H1 (cell line): ENCODE measurements around the gene NOS2. TPM values are rescaled to one million over a fixed set of nuclear protein-coding genes. Genes with fewer than 3 reads are reported as not detected.
"Not testable (repeated sequence)": the region's sequence is repeated elsewhere in the genome, so short reads cannot be mapped to it uniquely, and the experiment has no call there.

ENCODE experiments used
- CTCF ChIA-PET: fragments of 300-600 bp; sonication (Branson Sonifier 250); formaldehyde crosslinking; loops from one replicate; lab custom pipeline; 2021; ENCODE audit not compliant: partially characterized antibody; lab: Charles Lee
- POLR2A ChIA-PET: fragments of 300-600 bp; sonication (Branson Sonifier 250); formaldehyde crosslinking; loops from one replicate; lab custom pipeline; 2021; ENCODE audit warnings: inconsistent platforms; ENCODE audit not compliant: partially characterized antibody; lab: Charles Lee
- DNase-seq, 2 experiments: peaks; one replicate each; pipeline versions ENCODE4 v3.0.0 to v3.0.0-alpha.2; 2010 to 2022; ENCODE audit warnings: low spot score in 2 of 2, low read depth in 1 of 2, mixed read lengths in 1 of 2
- FAIRE-seq: peaks from 2 replicates; lab custom pipeline; 2011; peaks lifted over from hg19 to GRCh38; lab: Jason Lieb, UNC
- H2AFZ ChIP-seq: 2 replicates; pipeline ENCODE4 v1.8.1; 2012; ENCODE audit warnings: low read length, inconsistent platforms
- H2AK5ac ChIP-seq: 2 replicates; pipeline ENCODE4 v1.6.1; 2013; ENCODE audit warnings: low read depth, low read length
- H2BK120ac ChIP-seq: replicated peaks from 2 replicates; pipeline ENCODE3; 2013; ENCODE audit warnings: low read depth, low read length, inconsistent platforms
- H2BK12ac ChIP-seq: 2 replicates; pipeline ENCODE4 v1.6.1; 2013; ENCODE audit warnings: low read depth, low read length
- H2BK15ac ChIP-seq: 2 replicates; pipeline ENCODE4 v1.6.1; 2013; ENCODE audit warnings: low read length
- H2BK20ac ChIP-seq: 2 replicates; pipeline ENCODE4 v1.6.1; 2013; ENCODE audit warnings: low read length
- H2BK5ac ChIP-seq: 2 replicates; pipeline ENCODE4 v1.6.1; 2013; ENCODE audit warnings: low read depth, low read length
- H3K14ac ChIP-seq: 2 replicates; pipeline ENCODE4 v1.6.1; 2013; ENCODE audit warnings: inconsistent platforms; ENCODE audit not compliant: insufficient read length
- H3K18ac ChIP-seq: 2 replicates; pipeline ENCODE4 v1.6.1; 2013; ENCODE audit warnings: low read length; ENCODE audit errors: extremely low read depth
- H3K23ac ChIP-seq: 2 replicates; pipeline ENCODE4 v1.6.1; 2013; ENCODE audit warnings: inconsistent platforms; ENCODE audit not compliant: insufficient read length
- H3K23me2 ChIP-seq: 2 replicates; pipeline ENCODE4 v1.6.1; 2013; ENCODE audit warnings: low read depth, low read length
- H3K27ac ChIP-seq: 2 replicates; pipeline ENCODE4 v1.6.1; 2011; ENCODE audit warnings: low read depth, low read length, inconsistent platforms
- H3K27me3 ChIP-seq, 4 experiments: replicated peaks in 1 of 4; 1 replicate in 1 of 4; 2 replicates in 3 of 4; pipeline versions ENCODE4 v1.6.1 to v1.8.1; 2011 to 2013; ENCODE audit warnings: low read length in 3 of 4, mild to moderate bottlenecking in 3 of 4, inconsistent platforms in 2 of 4, mixed read lengths in 2 of 4, moderate library complexity in 1 of 4; ENCODE audit not compliant: control insufficient read depth in 3 of 4, insufficient read depth in 3 of 4; ENCODE audit errors: extremely low read depth in 1 of 4
- H3K36me3 ChIP-seq, 4 experiments: 2 replicates each; pipeline versions ENCODE4 v1.6.1 to v1.8.1; 2011 to 2013; ENCODE audit warnings: mild to moderate bottlenecking in 4 of 4, low read length in 3 of 4, moderate library complexity in 2 of 4, control low read depth in 1 of 4, inconsistent platforms in 1 of 4; ENCODE audit not compliant: insufficient read depth in 4 of 4, control insufficient read depth in 2 of 4
- H3K4ac ChIP-seq: replicated peaks from 2 replicates; pipeline ENCODE3; 2013; ENCODE audit warnings: low read length, low read depth, mixed read lengths, inconsistent platforms; ENCODE audit not compliant: insufficient read length
- H3K4me1 ChIP-seq, 4 experiments: replicated peaks in 1 of 4; 1 replicate in 1 of 4; 2 replicates in 3 of 4; pipeline versions ENCODE4 v1.6.1 to v1.8.1; 2011 to 2013; ENCODE audit warnings: low read length in 3 of 4, inconsistent platforms in 2 of 4, mixed read lengths in 1 of 4; ENCODE audit not compliant: insufficient read depth in 4 of 4, control insufficient read depth in 3 of 4
- H3K4me2 ChIP-seq, 2 experiments: 2 replicates each; pipeline versions ENCODE4 v1.6.1 to v1.8.1; 2011 to 2013; ENCODE audit warnings: low read depth in 2 of 2, low read length in 2 of 2, control low read depth in 1 of 2, inconsistent platforms in 1 of 2, mild to moderate bottlenecking in 1 of 2; ENCODE audit not compliant: insufficient read depth in 1 of 2
- H3K4me3 ChIP-seq, 4 experiments: fragments of 200-600, 300-600 bp in 1 of 4; sonication (generic), shearing (Covaris generic), sonication (Bioruptor Twin) in 1 of 4; 2 replicates each; pipeline versions ENCODE4 v1.5.1 to v1.8.1; 2011 to 2016; ENCODE audit warnings: low read length in 4 of 4, low read depth in 3 of 4, control low read depth in 2 of 4, inconsistent platforms in 2 of 4, mild to moderate bottlenecking in 2 of 4, mixed read lengths in 1 of 4, moderate library complexity in 1 of 4; ENCODE audit not compliant: insufficient read depth in 2 of 4; ENCODE audit errors: extremely low read depth in 1 of 4
- H3K56ac ChIP-seq: replicated peaks from 2 replicates; pipeline ENCODE3; 2013; ENCODE audit warnings: low read depth, mild to moderate bottlenecking, mixed read lengths, low read length, inconsistent platforms; ENCODE audit not compliant: insufficient read length
- H3K79me1 ChIP-seq: 2 replicates; pipeline ENCODE4 v1.6.1; 2013; ENCODE audit warnings: low read depth, low read length, control low read depth
- H3K79me2 ChIP-seq, 2 experiments: 2 replicates each; pipeline versions ENCODE4 v1.6.1 to v1.8.1; 2012 to 2013; ENCODE audit warnings: low read length in 2 of 2, mild to moderate bottlenecking in 2 of 2, inconsistent platforms in 1 of 2; ENCODE audit not compliant: insufficient read depth in 2 of 2, control insufficient read depth in 1 of 2
- H3K9ac ChIP-seq, 4 experiments: replicated peaks in 1 of 4; 1 replicate in 1 of 4; 2 replicates in 3 of 4; pipeline versions ENCODE4 v1.6.1 to v1.8.1; 2011 to 2013; ENCODE audit warnings: low read depth in 3 of 4, low read length in 3 of 4, control low read depth in 2 of 4, mild to moderate bottlenecking in 2 of 4, moderate library complexity in 2 of 4, inconsistent platforms in 1 of 4; ENCODE audit errors: extremely low read depth in 1 of 4
- H3K9me3 ChIP-seq, 2 experiments: 2 replicates each; pipeline versions ENCODE4 v1.6.1 to v1.8.1; 2012 to 2013; ENCODE audit warnings: mild to moderate bottlenecking in 2 of 2, moderate library complexity in 2 of 2, control low read depth in 1 of 2, inconsistent platforms in 1 of 2, low read depth in 1 of 2, low read length in 1 of 2, mixed read lengths in 1 of 2; ENCODE audit not compliant: insufficient read depth in 2 of 2
- H4K20me1 ChIP-seq, 2 experiments: replicated peaks in 1 of 2; 2 replicates each; pipeline versions ENCODE3 to v1.8.1; 2011 to 2013; ENCODE audit warnings: inconsistent platforms in 2 of 2, low read length in 2 of 2, mild to moderate bottlenecking in 1 of 2; ENCODE audit not compliant: insufficient read depth in 2 of 2, control insufficient read depth in 1 of 2
- H4K5ac ChIP-seq: 2 replicates; pipeline ENCODE4 v1.6.1; 2013; ENCODE audit warnings: low read length, low read depth, mixed read lengths, inconsistent platforms; ENCODE audit not compliant: insufficient read length
- H4K8ac ChIP-seq: 2 replicates; pipeline ENCODE4 v1.8.0; 2013; ENCODE audit warnings: mild to moderate bottlenecking, moderate library complexity, low read length, inconsistent platforms; ENCODE audit not compliant: insufficient read depth; ENCODE audit errors: extremely low read depth
- H4K91ac ChIP-seq: replicated peaks from 2 replicates; pipeline ENCODE3; 2013; ENCODE audit warnings: low read length, mixed read lengths, inconsistent platforms; ENCODE audit not compliant: insufficient read length
- CBX5 ChIP-seq: fragments of 300-800, 300-1000 bp; sonication (generic); IDR thresholded peaks from 2 replicates; pipeline ENCODE4 v1.7.1; 2016; ENCODE audit warnings: antibody characterized with exemption, low read length, low read depth
- CHD1 ChIP-seq: IDR thresholded peaks from 2 replicates; pipeline ENCODE4 v1.6.1; 2012; ENCODE audit warnings: low read depth, low read length, improper control_type of control experiment
- JUN ChIP-seq: IDR thresholded peaks from 2 replicates; pipeline ENCODE4 v1.6.1; 2011; ENCODE audit warnings: low read depth, mild to moderate bottlenecking, improper control_type of control experiment, low read length
- SRF ChIP-seq: IDR thresholded peaks from 2 replicates; pipeline ENCODE4 v1.6.1; 2011; ENCODE audit warnings: mild to moderate bottlenecking, low read depth, low read length, moderate library complexity
- WGBS, 2 experiments: shearing (Covaris generic) in 1 of 2; methylation state at CpG; one replicate each; pipeline versions ENCODE4 v1.1.6 to v1.1.7; 2013 to 2015; ENCODE audit warnings: low lambda C conversion rate in 2 of 2, mixed read lengths in 2 of 2, inconsistent platforms in 1 of 2, low coverage in 1 of 2, missing lambda C conversion rate in 1 of 2; ENCODE audit not compliant: insufficient replicate concordance in 2 of 2, insufficient coverage in 1 of 2, insufficient read length in 1 of 2; ENCODE audit errors: extremely low coverage in 1 of 2, missing lambda C conversion rate in 1 of 2; 5-methylcytosine and 5-hydroxymethylcytosine counted together
- polyA plus RNA-seq, 7 experiments: library from polyadenylated mRNA; depleted of rRNA in 3 of 7; stranded (reverse) in 5 of 7; unstranded in 2 of 7; fragments of >200 nt in 5 of 7; fragments of 200-250 nt in 2 of 7; gene quantifications; 1 replicate in 5 of 7; 2 replicates in 1 of 7; 4 replicates in 1 of 7; pipeline versions ENCODE4 v1.2.1 to v1.2.3, GENCODE V29; 2011 to 2013; ENCODE audit warnings: missing spikeins in 2 of 7, mixed read lengths in 2 of 7
- total RNA-seq: library from RNA; stranded (reverse); fragmentation: NEBNext Ultra II Directional; extraction: Animal tissue kit (Norgen Biotek cat#: 25700); gene quantifications from 2 replicates; pipeline ENCODE4 v1.2.1, GENCODE V29; 2021

The NOS2 gene
- total and polyA plus RNA-seq, 2 of the 8 experiments (the other 6 are each of a cell fraction or from before 2014, with no cell fraction given) = 1.0 to 1.9 TPM

DNA sequence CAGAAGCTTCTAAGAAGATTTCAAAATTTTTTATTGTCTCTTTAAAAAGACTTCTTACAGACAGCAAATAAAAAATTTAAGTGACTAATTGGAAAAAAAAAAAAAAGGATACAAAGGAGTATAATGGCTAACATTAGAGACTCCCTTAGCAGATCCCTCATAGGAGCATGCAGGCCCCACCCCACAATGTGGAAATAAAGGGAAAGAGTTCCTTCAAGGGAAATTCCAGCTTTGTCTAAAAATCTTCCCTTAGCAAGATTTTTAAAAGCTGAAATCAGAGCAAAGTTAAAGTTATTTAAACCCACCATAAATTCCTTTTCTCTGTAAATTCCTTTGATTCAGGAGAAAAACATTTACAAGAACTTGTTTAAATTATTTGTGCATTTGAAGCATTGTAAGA, 32.5 kb upstream of the NOS2 start (continued):
- no peak for TF ChIP-seq CBX5
- no peak for TF ChIP-seq CHD1
- no peak for TF ChIP-seq SRF
- no peak for TF ChIP-seq JUN

DNA sequence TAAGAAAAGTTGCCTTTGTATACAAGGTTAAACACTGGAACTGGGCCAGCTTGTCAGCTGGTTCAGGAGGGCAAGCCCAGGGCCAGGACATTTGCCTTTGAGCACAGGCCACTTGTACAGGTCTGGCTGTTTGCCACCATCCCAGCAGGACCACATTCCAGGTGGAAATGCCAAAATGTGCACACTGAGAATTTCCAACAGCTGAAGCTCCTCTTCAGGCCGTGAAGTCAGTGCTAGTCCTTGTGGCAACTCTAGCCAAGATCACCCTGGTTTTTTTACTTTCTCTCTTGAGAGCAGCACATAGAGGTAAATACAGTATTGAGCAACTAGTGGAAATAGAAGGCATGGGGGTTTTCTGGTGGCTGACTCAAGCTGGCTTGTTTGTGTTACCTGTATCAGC, 29.6 kb upstream of the NOS2 start:
- DNase-seq, H3K9ac ChIP-seq, H3K23me2 ChIP-seq, H3K27me3 ChIP-seq, H3K27ac ChIP-seq, CTCF ChIA-PET, H2BK12ac ChIP-seq, H3K4me1 ChIP-seq, FAIRE-seq, H3K23ac ChIP-seq, H2BK120ac ChIP-seq, H3K4me2 ChIP-seq, H4K91ac ChIP-seq, H3K56ac ChIP-seq, POLR2A ChIA-PET, H3K36me3 ChIP-seq, H2BK20ac ChIP-seq, H2BK5ac ChIP-seq, H3K4ac ChIP-seq, H3K9me3 ChIP-seq, H4K20me1 ChIP-seq, H2BK15ac ChIP-seq, H3K4me3 ChIP-seq, H2AK5ac ChIP-seq, H3K18ac ChIP-seq, H2AFZ ChIP-seq, H3K79me2 ChIP-seq, H3K14ac ChIP-seq, H4K8ac ChIP-seq, H4K5ac ChIP-seq, H3K79me1 ChIP-seq: not testable (repeated sequence)
- WGBS, 2 experiments = 50% methylated on average over 1 of the region's 1 CpG; no CpG with 5 or more reads in 1 of the 2 experiments
